HepG2 (cell line): ENCODE measurements around the gene SPG7. TPM values are rescaled to one million over a fixed set of nuclear protein-coding genes. Genes with fewer than 3 reads are reported as not detected.

ENCODE experiments used
- FOXA1 ChIP-seq, 2 experiments: fragments of 450-650 bp in 1 of 2; sonication (generic) in 1 of 2; formaldehyde crosslinking in 1 of 2; IDR thresholded peaks; 2 replicates each; pipeline versions ENCODE4 v1.4.0 to v1.6.1; 2016 to 2020; ENCODE audit warnings: missing genetic modification reagents in 1 of 2
- HDAC6 ChIP-seq: fragments of 200-600 bp; sonication (generic); IDR thresholded peaks from 2 replicates; pipeline ENCODE4 v1.7.0; 2017; ENCODE audit warnings: mild to moderate bottlenecking, antibody characterized with exemption, low read length, low read depth
- HIVEP1 ChIP-seq: sonication (generic); formaldehyde crosslinking; IDR thresholded peaks from 2 replicates; pipeline ENCODE4 v1.4.0; 2020; ENCODE audit warnings: mild to moderate bottlenecking, missing genetic modification reagents
- HNRNPUL1 ChIP-seq: fragments of 200-400 bp; formaldehyde crosslinking; IDR thresholded peaks from 2 replicates; pipeline ENCODE4 v1.6.1; 2017; ENCODE audit warnings: low read depth, mild to moderate bottlenecking, low read length, moderate library complexity
- MEF2D ChIP-seq: sonication (generic); formaldehyde crosslinking; IDR thresholded peaks from 2 replicates; pipeline ENCODE4 v1.5.1; 2020; ENCODE audit warnings: mild to moderate bottlenecking, missing genetic modification reagents
- NCOA1 ChIP-seq: sonication (generic); formaldehyde crosslinking; IDR thresholded peaks from 2 replicates; pipeline ENCODE4 v1.9.0; 2021; ENCODE audit warnings: missing genetic modification reagents
- PHF8 ChIP-seq: sonication (generic); formaldehyde crosslinking; IDR thresholded peaks from 2 replicates; pipeline ENCODE4 v1.5.0; 2020; ENCODE audit warnings: missing genetic modification reagents
- REL ChIP-seq: sonication (generic); formaldehyde crosslinking; conservative IDR thresholded peaks from 2 replicates; pipeline ENCODE4 v1.8.0; 2022; ENCODE audit warnings: mild to moderate bottlenecking, missing genetic modification reagents, moderate library complexity
- SKI ChIP-seq: fragments of 450-650 bp; IDR thresholded peaks from one replicate; pipeline ENCODE4 v1.6.1; 2018; ENCODE audit warnings: mild to moderate bottlenecking; ENCODE audit not compliant: partially characterized antibody
- U2AF2 ChIP-seq: fragments of 200-400 bp; formaldehyde crosslinking; IDR thresholded peaks from 2 replicates; pipeline ENCODE4 v1.6.1; 2017; ENCODE audit warnings: low read depth, mild to moderate bottlenecking, low read length
- ZNF160 ChIP-seq: sonication (generic); formaldehyde crosslinking; IDR thresholded peaks from 2 replicates; pipeline ENCODE4 v1.8.0; 2022; ENCODE audit warnings: mild to moderate bottlenecking, inconsistent platforms, missing genetic modification reagents
- ZNF598 ChIP-seq: sonication (generic); formaldehyde crosslinking; IDR thresholded peaks from 2 replicates; pipeline ENCODE4 v1.5.1; 2020; ENCODE audit warnings: mild to moderate bottlenecking, missing genetic modification reagents, borderline replicate concordance
- ZNF761 ChIP-seq: sonication (generic); formaldehyde crosslinking; conservative IDR thresholded peaks from 2 replicates; pipeline ENCODE4 v1.4.0; 2020; ENCODE audit warnings: mild to moderate bottlenecking, missing genetic modification reagents
- ZNF780A ChIP-seq: sonication (generic); formaldehyde crosslinking; IDR thresholded peaks from 2 replicates; pipeline ENCODE4 v1.8.0; 2022; ENCODE audit warnings: mild to moderate bottlenecking, missing genetic modification reagents, moderate library complexity
- ZNF878 ChIP-seq: sonication (generic); formaldehyde crosslinking; IDR thresholded peaks from 2 replicates; pipeline ENCODE4 v1.8.1; 2023; ENCODE audit warnings: mild to moderate bottlenecking, missing genetic modification reagents, moderate library complexity
- polyA plus RNA-seq, 8 experiments: library from polyadenylated mRNA; depleted of rRNA in 3 of 8; stranded (reverse) in 7 of 8; unstranded in 1 of 8; fragments of >200 nt; fragmentation: Illumina TruSeq in 4 of 8; extraction: Trizol in 4 of 8; gene quantifications; 2 replicates each; pipeline versions ENCODE4 v1.2.1 to v1.2.3, GENCODE V29; 2011 to 2016; ENCODE audit warnings: low read depth in 4 of 8, missing spikeins in 1 of 8, mixed read lengths in 1 of 8; ENCODE audit not compliant: insufficient read depth in 1 of 8
- total RNA-seq, 5 experiments: library from RNA; depleted of rRNA; stranded (reverse); fragments of >200 nt; fragmentation: Illumina TruSeq; extraction: Trizol; gene quantifications; 2 replicates each; pipeline ENCODE4 v1.2.3, GENCODE V29; 2016; ENCODE audit warnings: low read depth in 1 of 5
- TF ChIP-seq, protein P1 (sequence below), 2 experiments: IDR thresholded peaks; 2 replicates each; pipeline ENCODE4 v1.6.1; 2011 to 2012; ENCODE audit warnings: low read length in 2 of 2, borderline replicate concordance in 1 of 2, low read depth in 1 of 2, mild to moderate bottlenecking in 1 of 2, moderate library complexity in 1 of 2
- TF ChIP-seq, protein P2 (sequence below): sonication (generic); formaldehyde crosslinking; IDR thresholded peaks from 2 replicates; pipeline ENCODE4 v1.5.1; 2020; ENCODE audit warnings: missing genetic modification reagents, mild to moderate bottlenecking, borderline replicate concordance
- TF ChIP-seq, protein P3 (sequence below): sonication (generic); formaldehyde crosslinking; IDR thresholded peaks from 2 replicates; pipeline ENCODE4 v1.8.1; 2022; ENCODE audit warnings: low read depth, mild to moderate bottlenecking, missing genetic modification reagents
- TF ChIP-seq, protein P4 (sequence below): fragments of 450-650 bp; IDR thresholded peaks from 2 replicates; pipeline ENCODE4 v1.6.1; 2016

SPG7 gene
- total and polyA plus RNA-seq, 2 of the 13 experiments (the other 11 are each of a cell fraction or from before 2014, with no cell fraction given): 66.0 to 136 TPM

DNA sequence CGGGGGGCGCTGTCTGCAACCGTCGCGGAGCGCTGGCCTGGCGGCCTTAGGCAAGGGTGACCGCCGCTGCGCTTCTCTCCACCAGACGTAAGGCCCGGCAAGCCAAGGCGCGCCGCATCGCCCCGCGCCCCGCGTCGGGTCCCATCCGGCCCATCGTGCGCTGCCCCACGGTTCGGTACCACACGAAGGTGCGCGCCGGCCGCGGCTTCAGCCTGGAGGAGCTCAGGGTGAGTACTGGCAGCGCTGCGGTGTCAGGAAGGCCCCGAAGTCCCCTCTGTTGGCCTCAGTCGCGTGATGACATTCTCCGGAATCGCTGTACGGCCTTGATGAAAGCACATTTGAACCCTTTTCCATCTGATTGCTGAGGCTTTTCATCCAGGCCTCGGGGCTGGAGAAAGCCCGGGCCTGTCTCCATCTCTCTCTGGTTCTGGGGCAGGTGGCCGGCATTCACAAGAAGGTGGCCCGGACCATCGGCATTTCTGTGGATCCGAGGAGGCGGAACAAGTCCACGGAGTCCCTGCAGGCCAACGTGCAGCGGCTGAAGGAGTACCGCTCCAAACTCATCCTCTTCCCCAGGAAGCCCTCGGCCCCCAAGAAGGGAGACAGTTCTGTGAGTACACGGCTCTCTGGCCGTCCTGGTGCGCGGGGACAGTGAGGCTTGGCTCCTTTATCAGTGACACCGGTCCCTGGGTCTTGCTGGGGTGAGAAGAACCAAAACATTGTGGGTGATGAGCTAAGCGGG lies 53.1 kb downstream of the SPG7 start (continued):
- TF ChIP-seq, protein P1, sequence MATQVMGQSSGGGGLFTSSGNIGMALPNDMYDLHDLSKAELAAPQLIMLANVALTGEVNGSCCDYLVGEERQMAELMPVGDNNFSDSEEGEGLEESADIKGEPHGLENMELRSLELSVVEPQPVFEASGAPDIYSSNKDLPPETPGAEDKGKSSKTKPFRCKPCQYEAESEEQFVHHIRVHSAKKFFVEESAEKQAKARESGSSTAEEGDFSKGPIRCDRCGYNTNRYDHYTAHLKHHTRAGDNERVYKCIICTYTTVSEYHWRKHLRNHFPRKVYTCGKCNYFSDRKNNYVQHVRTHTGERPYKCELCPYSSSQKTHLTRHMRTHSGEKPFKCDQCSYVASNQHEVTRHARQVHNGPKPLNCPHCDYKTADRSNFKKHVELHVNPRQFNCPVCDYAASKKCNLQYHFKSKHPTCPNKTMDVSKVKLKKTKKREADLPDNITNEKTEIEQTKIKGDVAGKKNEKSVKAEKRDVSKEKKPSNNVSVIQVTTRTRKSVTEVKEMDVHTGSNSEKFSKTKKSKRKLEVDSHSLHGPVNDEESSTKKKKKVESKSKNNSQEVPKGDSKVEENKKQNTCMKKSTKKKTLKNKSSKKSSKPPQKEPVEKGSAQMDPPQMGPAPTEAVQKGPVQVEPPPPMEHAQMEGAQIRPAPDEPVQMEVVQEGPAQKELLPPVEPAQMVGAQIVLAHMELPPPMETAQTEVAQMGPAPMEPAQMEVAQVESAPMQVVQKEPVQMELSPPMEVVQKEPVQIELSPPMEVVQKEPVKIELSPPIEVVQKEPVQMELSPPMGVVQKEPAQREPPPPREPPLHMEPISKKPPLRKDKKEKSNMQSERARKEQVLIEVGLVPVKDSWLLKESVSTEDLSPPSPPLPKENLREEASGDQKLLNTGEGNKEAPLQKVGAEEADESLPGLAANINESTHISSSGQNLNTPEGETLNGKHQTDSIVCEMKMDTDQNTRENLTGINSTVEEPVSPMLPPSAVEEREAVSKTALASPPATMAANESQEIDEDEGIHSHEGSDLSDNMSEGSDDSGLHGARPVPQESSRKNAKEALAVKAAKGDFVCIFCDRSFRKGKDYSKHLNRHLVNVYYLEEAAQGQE (IDR thresholded peaks at IDR 0.05; ENCODE audit: borderline replicate concordance in 1 of 2, low read depth in 1 of 2, low read length in 2 of 2): no peak
- TF ChIP-seq, protein P2, sequence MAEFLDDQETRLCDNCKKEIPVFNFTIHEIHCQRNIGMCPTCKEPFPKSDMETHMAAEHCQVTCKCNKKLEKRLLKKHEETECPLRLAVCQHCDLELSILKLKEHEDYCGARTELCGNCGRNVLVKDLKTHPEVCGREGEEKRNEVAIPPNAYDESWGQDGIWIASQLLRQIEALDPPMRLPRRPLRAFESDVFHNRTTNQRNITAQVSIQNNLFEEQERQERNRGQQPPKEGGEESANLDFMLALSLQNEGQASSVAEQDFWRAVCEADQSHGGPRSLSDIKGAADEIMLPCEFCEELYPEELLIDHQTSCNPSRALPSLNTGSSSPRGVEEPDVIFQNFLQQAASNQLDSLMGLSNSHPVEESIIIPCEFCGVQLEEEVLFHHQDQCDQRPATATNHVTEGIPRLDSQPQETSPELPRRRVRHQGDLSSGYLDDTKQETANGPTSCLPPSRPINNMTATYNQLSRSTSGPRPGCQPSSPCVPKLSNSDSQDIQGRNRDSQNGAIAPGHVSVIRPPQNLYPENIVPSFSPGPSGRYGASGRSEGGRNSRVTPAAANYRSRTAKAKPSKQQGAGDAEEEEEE (CRISPR knock-in tag): no peak
- TF ChIP-seq, protein P3, sequence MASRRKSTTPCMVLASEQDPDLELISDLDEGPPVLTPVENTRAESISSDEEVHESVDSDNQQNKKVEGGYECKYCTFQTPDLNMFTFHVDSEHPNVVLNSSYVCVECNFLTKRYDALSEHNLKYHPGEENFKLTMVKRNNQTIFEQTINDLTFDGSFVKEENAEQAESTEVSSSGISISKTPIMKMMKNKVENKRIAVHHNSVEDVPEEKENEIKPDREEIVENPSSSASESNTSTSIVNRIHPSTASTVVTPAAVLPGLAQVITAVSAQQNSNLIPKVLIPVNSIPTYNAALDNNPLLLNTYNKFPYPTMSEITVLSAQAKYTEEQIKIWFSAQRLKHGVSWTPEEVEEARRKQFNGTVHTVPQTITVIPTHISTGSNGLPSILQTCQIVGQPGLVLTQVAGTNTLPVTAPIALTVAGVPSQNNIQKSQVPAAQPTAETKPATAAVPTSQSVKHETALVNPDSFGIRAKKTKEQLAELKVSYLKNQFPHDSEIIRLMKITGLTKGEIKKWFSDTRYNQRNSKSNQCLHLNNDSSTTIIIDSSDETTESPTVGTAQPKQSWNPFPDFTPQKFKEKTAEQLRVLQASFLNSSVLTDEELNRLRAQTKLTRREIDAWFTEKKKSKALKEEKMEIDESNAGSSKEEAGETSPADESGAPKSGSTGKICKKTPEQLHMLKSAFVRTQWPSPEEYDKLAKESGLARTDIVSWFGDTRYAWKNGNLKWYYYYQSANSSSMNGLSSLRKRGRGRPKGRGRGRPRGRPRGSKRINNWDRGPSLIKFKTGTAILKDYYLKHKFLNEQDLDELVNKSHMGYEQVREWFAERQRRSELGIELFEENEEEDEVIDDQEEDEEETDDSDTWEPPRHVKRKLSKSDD (CRISPR knock-in tag): no peak
- TF ChIP-seq SKI (no peak), PHF8 (CRISPR knock-in tag) (0 out of 2 replicates have a peak, but pooled peaks have one; percentile 11), ZNF761 (CRISPR knock-in tag) (peak; percentile 47; the same call in 1 of the 2 replicates), U2AF2 (no peak), REL (peak; percentile 80), HDAC6 (no peak), HNRNPUL1 (no peak), MEF2D (CRISPR knock-in tag) (no peak), ZNF780A (peak; percentile 88), NCOA1 (CRISPR knock-in tag) (no peak), FOXA1 (IDR thresholded peaks at IDR 0.05) (no peak), FOXA1 (CRISPR knock-in tag; IDR thresholded peaks at IDR 0.05) (no peak), ZNF878 (no peak), HIVEP1 (CRISPR knock-in tag) (no peak), ZNF598 (CRISPR knock-in tag) (peak; percentile 5; the same call in 1 of the 2 replicates), ZNF160 (CRISPR knock-in tag) (no peak)
- TF ChIP-seq, protein P4, sequence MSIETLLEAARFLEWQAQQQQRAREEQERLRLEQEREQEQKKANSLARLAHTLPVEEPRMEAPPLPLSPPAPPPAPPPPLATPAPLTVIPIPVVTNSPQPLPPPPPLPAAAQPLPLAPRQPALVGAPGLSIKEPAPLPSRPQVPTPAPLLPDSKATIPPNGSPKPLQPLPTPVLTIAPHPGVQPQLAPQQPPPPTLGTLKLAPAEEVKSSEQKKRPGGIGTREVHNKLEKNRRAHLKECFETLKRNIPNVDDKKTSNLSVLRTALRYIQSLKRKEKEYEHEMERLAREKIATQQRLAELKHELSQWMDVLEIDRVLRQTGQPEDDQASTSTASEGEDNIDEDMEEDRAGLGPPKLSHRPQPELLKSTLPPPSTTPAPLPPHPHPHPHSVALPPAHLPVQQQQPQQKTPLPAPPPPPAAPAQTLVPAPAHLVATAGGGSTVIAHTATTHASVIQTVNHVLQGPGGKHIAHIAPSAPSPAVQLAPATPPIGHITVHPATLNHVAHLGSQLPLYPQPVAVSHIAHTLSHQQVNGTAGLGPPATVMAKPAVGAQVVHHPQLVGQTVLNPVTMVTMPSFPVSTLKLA: no peak
